C4-2B (cell line): ENCODE results near the gene ZNF655.
"Not testable (repeated sequence)": the region's sequence is repeated elsewhere in the genome, so short reads cannot be mapped to it uniquely, and the experiment has no call there.

Experiments
- H3K27ac ChIP-seq: fragments of 450-650 bp; 2 replicates; pipeline ENCODE4 v1.5.1; 2017
- ZFX ChIP-seq: fragments of 450-650 bp; IDR thresholded peaks from 2 replicates; pipeline ENCODE4 v1.6.1; 2017
- TF ChIP-seq, protein P1 (sequence below): fragments of 450-650 bp; conservative IDR thresholded peaks from 2 replicates; pipeline ENCODE4 v1.5.1; 2017; ENCODE audit warnings: mild to moderate bottlenecking

Gene ZNF655

DNA sequence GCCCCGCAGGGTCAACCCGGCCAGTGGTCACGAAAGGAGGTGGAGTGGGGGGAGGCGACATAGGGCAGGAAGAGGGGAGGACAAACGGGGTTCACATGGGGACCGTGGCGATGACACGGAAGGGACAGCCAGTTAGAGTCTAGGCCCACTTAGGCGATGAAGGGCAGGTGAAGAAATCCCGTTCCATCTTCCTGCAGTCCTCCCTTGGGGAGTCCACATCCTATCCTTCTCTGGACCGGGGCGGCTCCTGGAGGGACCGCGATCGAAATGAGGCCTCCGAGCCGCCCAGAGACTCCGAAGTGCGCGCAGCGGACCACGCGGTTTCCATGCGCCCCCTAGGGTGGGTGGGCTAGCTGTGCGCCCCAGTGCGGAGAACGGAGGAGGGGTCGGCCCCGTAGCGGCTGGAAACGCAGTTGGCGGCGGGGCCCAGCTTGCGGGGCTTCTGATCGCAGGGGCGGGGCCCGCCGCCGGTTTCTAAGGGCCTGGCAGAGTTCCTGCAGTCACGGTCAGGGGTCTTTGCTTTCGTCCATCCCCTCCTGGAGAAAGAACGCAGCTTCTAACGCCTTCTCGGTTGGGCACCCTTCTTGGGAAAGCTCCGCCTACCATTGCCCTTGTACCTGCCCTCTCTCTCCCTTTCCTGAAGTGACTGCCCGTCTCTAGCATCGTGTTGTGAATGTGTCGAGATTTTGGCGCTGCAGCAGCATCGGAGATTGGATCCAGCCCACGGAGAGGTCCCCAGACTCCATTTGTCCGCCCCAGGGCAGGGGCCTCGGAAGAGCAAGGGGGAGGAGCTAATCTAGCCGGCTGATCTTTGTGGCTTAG, 21.7 kb downstream of the ZNF655 start:
- no peak overlapping the region for H3K27ac ChIP-seq
- no peak for TF ChIP-seq ZFX
- TF ChIP-seq, protein P1, sequence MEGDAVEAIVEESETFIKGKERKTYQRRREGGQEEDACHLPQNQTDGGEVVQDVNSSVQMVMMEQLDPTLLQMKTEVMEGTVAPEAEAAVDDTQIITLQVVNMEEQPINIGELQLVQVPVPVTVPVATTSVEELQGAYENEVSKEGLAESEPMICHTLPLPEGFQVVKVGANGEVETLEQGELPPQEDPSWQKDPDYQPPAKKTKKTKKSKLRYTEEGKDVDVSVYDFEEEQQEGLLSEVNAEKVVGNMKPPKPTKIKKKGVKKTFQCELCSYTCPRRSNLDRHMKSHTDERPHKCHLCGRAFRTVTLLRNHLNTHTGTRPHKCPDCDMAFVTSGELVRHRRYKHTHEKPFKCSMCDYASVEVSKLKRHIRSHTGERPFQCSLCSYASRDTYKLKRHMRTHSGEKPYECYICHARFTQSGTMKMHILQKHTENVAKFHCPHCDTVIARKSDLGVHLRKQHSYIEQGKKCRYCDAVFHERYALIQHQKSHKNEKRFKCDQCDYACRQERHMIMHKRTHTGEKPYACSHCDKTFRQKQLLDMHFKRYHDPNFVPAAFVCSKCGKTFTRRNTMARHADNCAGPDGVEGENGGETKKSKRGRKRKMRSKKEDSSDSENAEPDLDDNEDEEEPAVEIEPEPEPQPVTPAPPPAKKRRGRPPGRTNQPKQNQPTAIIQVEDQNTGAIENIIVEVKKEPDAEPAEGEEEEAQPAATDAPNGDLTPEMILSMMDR, result no peak

DNA sequence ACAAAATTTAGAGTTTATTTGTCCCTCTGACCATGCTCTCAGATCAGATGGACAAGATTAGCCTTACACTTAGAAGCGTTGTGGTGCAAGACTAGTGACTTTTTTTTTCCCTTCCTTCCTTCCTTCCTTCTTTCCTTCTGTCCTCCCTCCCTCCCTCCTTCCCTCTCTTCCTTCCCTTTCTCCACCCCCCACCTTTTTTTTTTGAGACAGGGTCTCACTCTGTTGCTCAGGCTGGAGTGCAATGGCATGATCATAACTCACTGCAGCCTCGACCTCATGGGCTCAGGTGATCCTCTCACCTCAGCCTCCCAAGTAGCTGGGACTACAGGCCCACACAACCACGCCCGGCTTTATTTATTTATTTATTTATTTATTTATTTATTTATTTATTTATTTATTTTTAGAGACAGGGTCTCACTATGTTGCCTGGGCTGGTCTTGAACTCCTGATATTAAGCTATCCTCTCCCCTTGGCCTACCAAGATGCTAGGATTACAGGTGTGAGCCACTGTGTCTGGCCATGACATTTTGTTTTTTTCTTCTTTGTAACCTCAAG, 22.4 kb downstream of the ZNF655 start:
- not testable (repeated sequence) for H3K27ac ChIP-seq

DNA sequence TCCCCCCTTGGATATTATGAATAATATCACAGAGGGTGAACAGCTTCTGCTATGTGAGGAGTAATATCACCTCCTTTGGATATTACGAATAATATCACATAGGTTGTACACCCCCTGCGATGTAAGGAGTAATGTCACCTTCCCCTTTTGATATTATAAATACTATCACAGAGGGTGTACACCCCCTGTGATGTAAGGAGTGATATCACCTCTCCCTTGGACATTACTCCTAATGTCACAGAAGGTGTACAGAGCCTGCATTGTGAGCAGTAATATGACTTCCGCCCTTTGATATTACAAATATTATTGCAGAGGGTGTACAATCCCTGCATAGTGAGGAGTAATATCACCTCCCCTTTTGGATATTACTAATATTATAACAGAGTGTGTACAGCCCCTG, 30.4 kb downstream of the ZNF655 start:
- no peak overlapping the region for H3K27ac ChIP-seq
- no peak for TF ChIP-seq ZFX
- TF ChIP-seq, protein P1, result no peak

DNA sequence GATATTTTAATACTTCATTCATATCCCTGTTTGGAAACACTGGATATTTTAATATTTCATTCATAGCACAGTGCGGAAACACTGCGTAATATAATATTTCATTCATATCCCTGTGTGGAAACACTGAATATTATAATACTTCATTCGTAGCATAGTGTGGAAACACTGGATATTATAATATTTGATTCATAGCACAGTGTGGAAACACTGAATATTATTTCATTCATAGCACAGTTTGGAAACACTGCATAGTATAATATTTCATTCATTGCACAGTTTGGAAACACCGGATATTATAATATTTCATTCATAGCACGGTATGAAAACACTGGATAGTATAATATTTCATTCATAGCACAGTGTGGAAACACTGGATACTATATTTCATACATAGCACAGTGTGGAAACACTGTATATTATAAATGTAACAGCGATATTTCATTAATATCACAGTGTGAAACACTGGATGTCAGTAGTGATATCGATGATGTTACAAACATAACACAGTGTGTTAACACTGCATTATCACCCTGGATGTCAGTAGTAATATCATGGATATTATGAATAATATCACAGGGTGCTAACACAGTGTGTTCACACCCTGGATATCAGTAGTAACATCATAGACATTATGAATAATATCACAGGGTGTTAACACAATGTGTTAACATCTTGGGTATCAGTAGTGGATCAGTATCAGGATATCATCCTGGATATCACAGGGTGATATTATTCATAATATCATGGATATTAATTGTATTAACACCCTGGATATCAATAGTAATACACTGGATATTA, 36.7 kb downstream of the ZNF655 start:
- no peak for TF ChIP-seq ZFX
- TF ChIP-seq, protein P1, result no peak
- no peak overlapping the region for H3K27ac ChIP-seq

DNA sequence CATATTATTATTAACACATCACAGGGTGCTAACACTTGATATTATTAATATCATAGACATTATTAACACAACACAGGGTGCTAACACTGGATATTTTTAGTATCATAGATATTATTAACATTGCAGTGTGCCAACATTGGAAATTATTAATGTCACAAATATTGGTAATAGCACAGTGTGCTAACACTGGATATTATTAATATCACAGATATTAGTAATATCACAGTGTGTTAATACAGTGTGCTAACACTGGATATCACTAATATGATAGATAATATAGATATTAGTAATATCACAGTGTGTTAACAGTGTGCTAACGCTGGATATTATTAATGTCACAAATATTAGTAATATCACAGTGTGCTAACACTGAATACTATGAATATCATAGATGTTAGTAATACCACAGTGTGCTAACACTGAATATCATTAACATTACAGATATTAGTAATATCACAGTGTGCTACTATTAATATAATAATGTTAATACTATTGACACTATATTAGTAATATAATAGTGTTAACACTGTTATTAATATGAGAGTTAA, 38.0 kb downstream of the ZNF655 start:
- no peak for TF ChIP-seq ZFX
- TF ChIP-seq, protein P1, result no peak

DNA sequence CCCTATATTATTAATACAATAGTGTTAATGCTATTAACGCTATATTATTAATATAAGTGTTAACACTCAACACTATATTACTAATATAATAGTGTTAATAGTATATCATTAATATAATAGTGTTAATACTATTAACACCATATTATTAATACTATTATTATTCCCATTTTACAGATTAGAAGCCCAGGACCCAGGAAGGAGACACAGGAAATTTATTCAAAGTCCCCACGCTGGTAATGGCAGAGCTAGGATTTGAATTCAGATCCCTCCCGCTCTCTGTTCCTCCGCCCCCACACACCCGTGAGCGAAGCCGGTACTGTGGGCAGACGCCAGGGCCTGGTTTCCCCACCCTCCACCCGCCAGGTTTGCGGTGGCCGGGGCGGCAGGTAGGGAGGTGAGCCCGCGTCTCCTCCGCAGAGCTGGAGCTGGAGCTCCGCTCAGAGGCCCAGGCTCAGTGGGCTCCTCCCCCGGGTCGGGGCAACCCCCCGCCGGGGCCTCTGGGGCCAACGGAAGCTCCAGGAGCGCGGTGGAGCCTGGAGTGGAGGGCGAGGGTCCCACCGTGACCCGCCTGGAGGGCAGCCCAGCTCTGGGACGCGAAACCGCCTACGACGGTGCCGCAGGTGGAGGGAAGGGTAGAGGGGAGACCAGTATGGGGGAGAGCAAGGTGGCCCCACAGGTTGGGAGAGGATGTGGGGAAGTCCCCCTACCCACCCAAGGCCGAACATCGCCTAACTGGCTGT, 39.5 kb downstream of the ZNF655 start, which contains the start of gene TMEM225B:
Gene TMEM225B, plus strand, starts transcription at position 506 of the 740 bp plus-strand sequence. CDS start 6,122 bp downstream, outside the sequence.
- TF ChIP-seq, protein P1, result no peak
- TF ChIP-seq ZFX, result no peak
- no peak within 1 kb of the TSS for H3K27ac ChIP-seq

More for the DNA sequence above, 38.0 kb downstream of the ZNF655 start:
- H3K27ac ChIP-seq, result no peak overlapping the region

DNA sequence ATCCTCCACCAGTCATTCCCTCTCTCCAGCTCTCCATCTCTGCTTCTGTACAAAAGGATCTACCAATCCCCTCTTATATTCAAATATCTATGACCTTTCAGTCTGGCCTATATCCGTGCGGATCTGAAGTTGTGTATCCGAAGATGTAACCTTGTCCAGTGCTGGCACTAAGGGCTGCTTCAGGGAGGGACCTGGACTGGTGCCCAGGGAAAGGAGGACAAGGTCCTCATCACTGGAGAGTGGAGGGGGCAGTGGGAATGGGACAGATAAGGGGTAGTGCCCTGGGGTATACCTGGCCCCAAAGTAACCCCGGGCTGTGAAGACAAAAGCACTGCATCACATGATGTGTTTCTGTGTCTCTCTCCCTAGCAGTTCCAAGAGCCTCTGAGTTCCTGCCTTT, 41.4 kb downstream of the ZNF655 start:
- no peak for TF ChIP-seq ZFX
- TF ChIP-seq, protein P1, result no peak
- no peak overlapping the region for H3K27ac ChIP-seq
